ENCODE measurements around the gene BPIFB3. TPM values are rescaled to one million over a fixed set of nuclear protein-coding genes. Genes with fewer than 3 reads are reported as not detected.
A peak's percentile ranks its signal among the peaks of the same experiment; 100 is the strongest.

BPIFB3 gene
- total and polyA plus RNA-seq, 2 of the 13 experiments (the other 11 are each of a cell fraction or from before 2014, with no cell fraction given): 0.09 TPM; not detected in 1

DNA sequence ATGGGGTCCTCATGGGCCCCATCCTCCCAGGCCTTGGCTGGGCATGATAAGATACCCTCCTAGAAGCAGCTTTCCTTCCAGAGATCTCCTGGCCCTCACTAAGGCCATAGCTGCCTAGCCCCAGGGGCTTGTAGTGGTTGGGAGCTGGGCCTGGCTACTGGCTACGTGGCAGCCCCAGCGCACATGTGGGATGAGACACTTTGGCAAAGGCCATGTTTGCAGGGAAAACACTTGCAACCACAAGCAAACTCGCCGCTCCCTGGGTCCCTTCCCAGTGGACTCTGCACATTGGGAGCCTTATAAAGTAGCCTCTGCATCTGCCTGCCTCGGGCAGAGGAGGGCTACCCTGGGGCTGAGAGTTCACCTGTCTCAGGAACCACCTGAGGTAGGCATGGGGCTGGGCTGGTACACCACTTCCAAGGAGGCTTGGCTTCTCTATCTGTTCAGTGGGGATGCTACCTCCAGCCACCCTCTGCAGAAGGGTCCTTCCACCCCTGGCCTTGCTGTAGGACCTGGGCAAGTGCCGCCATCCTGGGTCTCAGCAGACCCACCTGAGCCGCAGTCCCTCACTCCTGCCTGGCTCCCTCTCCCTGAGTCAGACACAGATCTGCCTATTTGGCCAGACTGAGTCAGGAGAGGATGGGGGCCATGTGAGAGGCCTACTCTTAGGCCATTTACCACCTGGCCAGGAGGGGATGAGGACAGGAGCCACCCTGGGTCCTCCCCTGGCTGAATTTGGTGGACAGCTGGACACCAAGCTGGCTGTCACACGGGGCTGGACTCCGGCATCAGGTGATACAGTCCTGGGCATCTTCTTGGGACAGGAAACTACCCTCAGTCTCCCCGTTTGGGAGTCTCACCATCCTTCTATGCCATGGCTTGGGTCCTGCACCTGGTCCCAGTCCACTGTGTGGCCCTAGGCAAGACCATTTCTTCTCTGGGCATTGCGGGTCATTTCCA lies 46.0 kb upstream of the BPIFB3 start, which contains the start of gene BPIFB2 (continued):
- TF ChIP-seq CEBPG (CRISPR knock-in tag; IDR thresholded peaks at IDR 0.05) (peak; percentile 67), ZBTB20 (CRISPR knock-in tag; IDR thresholded peaks at IDR 0.05; ENCODE audit: borderline replicate concordance, low read depth) (peak; percentile 86), GABPB1 (CRISPR knock-in tag; IDR thresholded peaks at IDR 0.05) (peak; percentile 68), SRSF9 (IDR thresholded peaks at IDR 0.05; ENCODE audit: borderline replicate concordance, insufficient read depth, low read depth, low read length, poor library complexity, severe bottlenecking) (no peak), FLYWCH1 (CRISPR knock-in tag; IDR thresholded peaks at IDR 0.05) (no peak), ZNF703 (CRISPR knock-in tag; IDR thresholded peaks at IDR 0.05; ENCODE audit: borderline replicate concordance) (peak; percentile 94; the same call in 1 of the 2 replicates), HNRNPUL1 (IDR thresholded peaks at IDR 0.05; ENCODE audit: low read depth, low read length) (no peak), PPARG (CRISPR knock-in tag; conservative IDR thresholded peaks at IDR 0.05) (peak; percentile 87), ZNF572 (CRISPR knock-in tag; IDR thresholded peaks at IDR 0.05) (peak; percentile 90), ZNF709 (CRISPR knock-in tag; IDR thresholded peaks at IDR 0.05) (peak; percentile 31; the same call in 1 of the 2 replicates), SNRNP70 (IDR thresholded peaks at IDR 0.05; ENCODE audit: low read depth, low read length) (no peak), ZNF296 (CRISPR knock-in tag; conservative IDR thresholded peaks at IDR 0.05) (peak; percentile 76; the same call in 1 of the 2 replicates), ZMYM4 (CRISPR knock-in tag; IDR thresholded peaks at IDR 0.05) (peak; percentile 86), EEA1 (CRISPR knock-in tag; IDR thresholded peaks at IDR 0.05; ENCODE audit: borderline replicate concordance) (0 out of 2 replicates have a peak, but pooled peaks have one; percentile 86), DR1 (CRISPR knock-in tag; IDR thresholded peaks at IDR 0.05) (peak; percentile 98), FOSL1 (CRISPR knock-in tag; IDR thresholded peaks at IDR 0.05; ENCODE audit: borderline replicate concordance) (no peak), KDM5B (CRISPR knock-in tag; IDR thresholded peaks at IDR 0.05; ENCODE audit: borderline replicate concordance) (peak; percentile 79; the same call in 1 of the 2 replicates)
- TF ChIP-seq, protein P1, sequence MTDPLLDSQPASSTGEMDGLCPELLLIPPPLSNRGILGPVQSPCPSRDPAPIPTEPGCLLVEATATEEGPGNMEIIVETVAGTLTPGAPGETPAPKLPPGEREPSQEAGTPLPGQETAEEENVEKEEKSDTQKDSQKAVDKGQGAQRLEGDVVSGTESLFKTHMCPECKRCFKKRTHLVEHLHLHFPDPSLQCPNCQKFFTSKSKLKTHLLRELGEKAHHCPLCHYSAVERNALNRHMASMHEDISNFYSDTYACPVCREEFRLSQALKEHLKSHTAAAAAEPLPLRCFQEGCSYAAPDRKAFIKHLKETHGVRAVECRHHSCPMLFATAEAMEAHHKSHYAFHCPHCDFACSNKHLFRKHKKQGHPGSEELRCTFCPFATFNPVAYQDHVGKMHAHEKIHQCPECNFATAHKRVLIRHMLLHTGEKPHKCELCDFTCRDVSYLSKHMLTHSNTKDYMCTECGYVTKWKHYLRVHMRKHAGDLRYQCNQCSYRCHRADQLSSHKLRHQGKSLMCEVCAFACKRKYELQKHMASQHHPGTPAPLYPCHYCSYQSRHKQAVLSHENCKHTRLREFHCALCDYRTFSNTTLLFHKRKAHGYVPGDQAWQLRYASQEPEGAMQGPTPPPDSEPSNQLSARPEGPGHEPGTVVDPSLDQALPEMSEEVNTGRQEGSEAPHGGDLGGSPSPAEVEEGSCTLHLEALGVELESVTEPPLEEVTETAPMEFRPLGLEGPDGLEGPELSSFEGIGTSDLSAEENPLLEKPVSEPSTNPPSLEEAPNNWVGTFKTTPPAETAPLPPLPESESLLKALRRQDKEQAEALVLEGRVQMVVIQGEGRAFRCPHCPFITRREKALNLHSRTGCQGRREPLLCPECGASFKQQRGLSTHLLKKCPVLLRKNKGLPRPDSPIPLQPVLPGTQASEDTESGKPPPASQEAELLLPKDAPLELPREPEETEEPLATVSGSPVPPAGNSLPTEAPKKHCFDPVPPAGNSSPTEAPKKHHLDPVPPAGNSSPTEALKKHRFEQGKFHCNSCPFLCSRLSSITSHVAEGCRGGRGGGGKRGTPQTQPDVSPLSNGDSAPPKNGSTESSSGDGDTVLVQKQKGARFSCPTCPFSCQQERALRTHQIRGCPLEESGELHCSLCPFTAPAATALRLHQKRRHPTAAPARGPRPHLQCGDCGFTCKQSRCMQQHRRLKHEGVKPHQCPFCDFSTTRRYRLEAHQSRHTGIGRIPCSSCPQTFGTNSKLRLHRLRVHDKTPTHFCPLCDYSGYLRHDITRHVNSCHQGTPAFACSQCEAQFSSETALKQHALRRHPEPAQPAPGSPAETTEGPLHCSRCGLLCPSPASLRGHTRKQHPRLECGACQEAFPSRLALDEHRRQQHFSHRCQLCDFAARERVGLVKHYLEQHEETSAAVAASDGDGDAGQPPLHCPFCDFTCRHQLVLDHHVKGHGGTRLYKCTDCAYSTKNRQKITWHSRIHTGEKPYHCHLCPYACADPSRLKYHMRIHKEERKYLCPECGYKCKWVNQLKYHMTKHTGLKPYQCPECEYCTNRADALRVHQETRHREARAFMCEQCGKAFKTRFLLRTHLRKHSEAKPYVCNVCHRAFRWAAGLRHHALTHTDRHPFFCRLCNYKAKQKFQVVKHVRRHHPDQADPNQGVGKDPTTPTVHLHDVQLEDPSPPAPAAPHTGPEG (CRISPR knock-in tag; IDR thresholded peaks at IDR 0.05): peak; percentile 60
- TF ChIP-seq, protein P2, sequence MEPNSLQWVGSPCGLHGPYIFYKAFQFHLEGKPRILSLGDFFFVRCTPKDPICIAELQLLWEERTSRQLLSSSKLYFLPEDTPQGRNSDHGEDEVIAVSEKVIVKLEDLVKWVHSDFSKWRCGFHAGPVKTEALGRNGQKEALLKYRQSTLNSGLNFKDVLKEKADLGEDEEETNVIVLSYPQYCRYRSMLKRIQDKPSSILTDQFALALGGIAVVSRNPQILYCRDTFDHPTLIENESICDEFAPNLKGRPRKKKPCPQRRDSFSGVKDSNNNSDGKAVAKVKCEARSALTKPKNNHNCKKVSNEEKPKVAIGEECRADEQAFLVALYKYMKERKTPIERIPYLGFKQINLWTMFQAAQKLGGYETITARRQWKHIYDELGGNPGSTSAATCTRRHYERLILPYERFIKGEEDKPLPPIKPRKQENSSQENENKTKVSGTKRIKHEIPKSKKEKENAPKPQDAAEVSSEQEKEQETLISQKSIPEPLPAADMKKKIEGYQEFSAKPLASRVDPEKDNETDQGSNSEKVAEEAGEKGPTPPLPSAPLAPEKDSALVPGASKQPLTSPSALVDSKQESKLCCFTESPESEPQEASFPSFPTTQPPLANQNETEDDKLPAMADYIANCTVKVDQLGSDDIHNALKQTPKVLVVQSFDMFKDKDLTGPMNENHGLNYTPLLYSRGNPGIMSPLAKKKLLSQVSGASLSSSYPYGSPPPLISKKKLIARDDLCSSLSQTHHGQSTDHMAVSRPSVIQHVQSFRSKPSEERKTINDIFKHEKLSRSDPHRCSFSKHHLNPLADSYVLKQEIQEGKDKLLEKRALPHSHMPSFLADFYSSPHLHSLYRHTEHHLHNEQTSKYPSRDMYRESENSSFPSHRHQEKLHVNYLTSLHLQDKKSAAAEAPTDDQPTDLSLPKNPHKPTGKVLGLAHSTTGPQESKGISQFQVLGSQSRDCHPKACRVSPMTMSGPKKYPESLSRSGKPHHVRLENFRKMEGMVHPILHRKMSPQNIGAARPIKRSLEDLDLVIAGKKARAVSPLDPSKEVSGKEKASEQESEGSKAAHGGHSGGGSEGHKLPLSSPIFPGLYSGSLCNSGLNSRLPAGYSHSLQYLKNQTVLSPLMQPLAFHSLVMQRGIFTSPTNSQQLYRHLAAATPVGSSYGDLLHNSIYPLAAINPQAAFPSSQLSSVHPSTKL (CRISPR knock-in tag; IDR thresholded peaks at IDR 0.05): peak; percentile 91
